HepG2 (cell line): ENCODE data around the gene DDX59. TPM values are rescaled to one million over a fixed set of nuclear protein-coding genes. Genes with fewer than 3 reads are reported as not detected.

Experiments
- ATAD3A ChIP-seq: sonication (generic); formaldehyde crosslinking; IDR thresholded peaks from 2 replicates; pipeline ENCODE4 v1.4.0; 2020; ENCODE audit warnings: missing genetic modification reagents
- FOXA3 ChIP-seq: IDR thresholded peaks from 2 replicates; pipeline ENCODE4 v1.6.1; 2016; ENCODE audit warnings: missing genetic modification reagents, missing compliant biosample characterization
- JUN ChIP-seq: sonication (generic); formaldehyde crosslinking; IDR thresholded peaks from 2 replicates; pipeline ENCODE4 v1.4.0; 2020; ENCODE audit warnings: mild to moderate bottlenecking, missing genetic modification reagents
- JUNB ChIP-seq: sonication (generic); formaldehyde crosslinking; IDR thresholded peaks from 2 replicates; pipeline ENCODE4 v1.8.0; 2022; ENCODE audit warnings: missing genetic modification reagents, mild to moderate bottlenecking, borderline replicate concordance
- MEF2D ChIP-seq: sonication (generic); formaldehyde crosslinking; IDR thresholded peaks from 2 replicates; pipeline ENCODE4 v1.5.1; 2020; ENCODE audit warnings: mild to moderate bottlenecking, missing genetic modification reagents
- MTA1 ChIP-seq: sonication (generic); formaldehyde crosslinking; IDR thresholded peaks from 2 replicates; pipeline ENCODE4 v1.4.0; 2020; ENCODE audit warnings: missing genetic modification reagents, mild to moderate bottlenecking, borderline replicate concordance
- MXI1 ChIP-seq: IDR thresholded peaks from 3 replicates; pipeline ENCODE4 v1.6.1; 2012; ENCODE audit warnings: low read depth, low read length, inconsistent platforms, borderline replicate concordance
- MYNN ChIP-seq: sonication (generic); formaldehyde crosslinking; IDR thresholded peaks from 2 replicates; pipeline ENCODE4 v1.4.0; 2020; ENCODE audit warnings: mild to moderate bottlenecking, low read depth, missing genetic modification reagents
- MZF1 ChIP-seq: sonication (generic); formaldehyde crosslinking; IDR thresholded peaks from 2 replicates; pipeline ENCODE4 v1.8.1; 2023; ENCODE audit warnings: mild to moderate bottlenecking, missing genetic modification reagents, borderline replicate concordance
- NFRKB ChIP-seq: fragments of 450-650 bp; IDR thresholded peaks from 2 replicates; pipeline ENCODE4 v1.6.1; 2017
- RBM22 ChIP-seq: fragments of 200-400 bp; formaldehyde crosslinking; optimal IDR thresholded peaks from 2 replicates; pipeline ENCODE3; 2017; ENCODE audit warnings: mild to moderate bottlenecking, low read length, moderate library complexity
- REPIN1 ChIP-seq: sonication (generic); formaldehyde crosslinking; IDR thresholded peaks from 2 replicates; pipeline ENCODE4 v1.8.0; 2022; ENCODE audit warnings: missing genetic modification reagents, low read depth, mild to moderate bottlenecking, borderline replicate concordance
- SALL2 ChIP-seq: sonication (generic); formaldehyde crosslinking; IDR thresholded peaks from 2 replicates; pipeline ENCODE4 v1.8.1; 2023; ENCODE audit warnings: mild to moderate bottlenecking, missing genetic modification reagents, inconsistent platforms
- SNAI1 ChIP-seq: sonication (generic); formaldehyde crosslinking; IDR thresholded peaks from 2 replicates; pipeline ENCODE4 v1.5.0; 2020; ENCODE audit warnings: mild to moderate bottlenecking, missing genetic modification reagents, borderline replicate concordance
- SRY ChIP-seq: sonication (generic); formaldehyde crosslinking; IDR thresholded peaks from 2 replicates; pipeline ENCODE4 v1.8.0; 2022; ENCODE audit warnings: mild to moderate bottlenecking, missing genetic modification reagents
- SSRP1 ChIP-seq: IDR thresholded peaks from 2 replicates; pipeline ENCODE4 v1.6.1; 2016; ENCODE audit warnings: control low read depth
- TAF15 ChIP-seq: fragments of 200-400 bp; formaldehyde crosslinking; IDR thresholded peaks from one replicate; pipeline ENCODE4 v1.6.1; 2018; ENCODE audit warnings: mild to moderate bottlenecking, low read depth, low read length; ENCODE audit not compliant: poor library complexity, severe bottlenecking
- ZBTB7A ChIP-seq: sonication (generic); formaldehyde crosslinking; IDR thresholded peaks from 2 replicates; pipeline ENCODE4 v1.8.0; 2022; ENCODE audit warnings: mild to moderate bottlenecking, missing genetic modification reagents
- ZFP82 ChIP-seq: sonication (generic); formaldehyde crosslinking; IDR thresholded peaks from 2 replicates; pipeline ENCODE4 v1.5.1; 2020; ENCODE audit warnings: mild to moderate bottlenecking, missing genetic modification reagents, borderline replicate concordance
- polyA plus RNA-seq, 8 experiments: library from polyadenylated mRNA; depleted of rRNA in 3 of 8; stranded (reverse) in 7 of 8; unstranded in 1 of 8; fragments of >200 nt; fragmentation: Illumina TruSeq in 4 of 8; extraction: Trizol in 4 of 8; gene quantifications; 2 replicates each; pipeline versions ENCODE4 v1.2.1 to v1.2.3, GENCODE V29; 2011 to 2016; ENCODE audit warnings: low read depth in 4 of 8, missing spikeins in 1 of 8, mixed read lengths in 1 of 8; ENCODE audit not compliant: insufficient read depth in 1 of 8
- total RNA-seq, 5 experiments: library from RNA; depleted of rRNA; stranded (reverse); fragments of >200 nt; fragmentation: Illumina TruSeq; extraction: Trizol; gene quantifications; 2 replicates each; pipeline ENCODE4 v1.2.3, GENCODE V29; 2016; ENCODE audit warnings: low read depth in 1 of 5
- TF ChIP-seq, protein P1 (sequence below): fragments of 450-650 bp; IDR thresholded peaks from 2 replicates; pipeline ENCODE4 v1.6.1; 2017; ENCODE audit warnings: mild to moderate bottlenecking
- TF ChIP-seq, protein P2 (sequence below): sonication (generic); formaldehyde crosslinking; IDR thresholded peaks from 2 replicates; pipeline ENCODE4 v1.4.0; 2020; ENCODE audit warnings: missing genetic modification reagents, borderline replicate concordance
- TF ChIP-seq, protein P3 (sequence below): IDR thresholded peaks from 2 replicates; pipeline ENCODE4 v1.6.1; 2016; ENCODE audit warnings: low read depth, borderline replicate concordance

Gene DDX59
- total and polyA plus RNA-seq, 2 of the 13 experiments (the other 11 are each of a cell fraction or from before 2014, with no cell fraction given), result 12.1 to 14.8 TPM

- TF ChIP-seq, protein P1, sequence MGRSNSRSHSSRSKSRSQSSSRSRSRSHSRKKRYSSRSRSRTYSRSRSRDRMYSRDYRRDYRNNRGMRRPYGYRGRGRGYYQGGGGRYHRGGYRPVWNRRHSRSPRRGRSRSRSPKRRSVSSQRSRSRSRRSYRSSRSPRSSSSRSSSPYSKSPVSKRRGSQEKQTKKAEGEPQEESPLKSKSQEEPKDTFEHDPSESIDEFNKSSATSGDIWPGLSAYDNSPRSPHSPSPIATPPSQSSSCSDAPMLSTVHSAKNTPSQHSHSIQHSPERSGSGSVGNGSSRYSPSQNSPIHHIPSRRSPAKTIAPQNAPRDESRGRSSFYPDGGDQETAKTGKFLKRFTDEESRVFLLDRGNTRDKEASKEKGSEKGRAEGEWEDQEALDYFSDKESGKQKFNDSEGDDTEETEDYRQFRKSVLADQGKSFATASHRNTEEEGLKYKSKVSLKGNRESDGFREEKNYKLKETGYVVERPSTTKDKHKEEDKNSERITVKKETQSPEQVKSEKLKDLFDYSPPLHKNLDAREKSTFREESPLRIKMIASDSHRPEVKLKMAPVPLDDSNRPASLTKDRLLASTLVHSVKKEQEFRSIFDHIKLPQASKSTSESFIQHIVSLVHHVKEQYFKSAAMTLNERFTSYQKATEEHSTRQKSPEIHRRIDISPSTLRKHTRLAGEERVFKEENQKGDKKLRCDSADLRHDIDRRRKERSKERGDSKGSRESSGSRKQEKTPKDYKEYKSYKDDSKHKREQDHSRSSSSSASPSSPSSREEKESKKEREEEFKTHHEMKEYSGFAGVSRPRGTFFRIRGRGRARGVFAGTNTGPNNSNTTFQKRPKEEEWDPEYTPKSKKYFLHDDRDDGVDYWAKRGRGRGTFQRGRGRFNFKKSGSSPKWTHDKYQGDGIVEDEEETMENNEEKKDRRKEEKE, result no peak
- TF ChIP-seq RBM22, result no peak
- no peak for TF ChIP-seq ATAD3A (CRISPR knock-in tag)
- TF ChIP-seq SNAI1 (CRISPR knock-in tag), result 0 out of 2 replicates have a peak, but pooled peaks have one; percentile 9
- TF ChIP-seq SALL2 (CRISPR knock-in tag), result no peak
- TF ChIP-seq JUN, result no peak
- peak; percentile 21; the same call in 1 of the 2 replicates for TF ChIP-seq MTA1 (CRISPR knock-in tag)
- no peak; the same call in 1 of the 2 replicates for TF ChIP-seq MEF2D (CRISPR knock-in tag)
- TF ChIP-seq ZBTB7A, result no peak
- TF ChIP-seq SSRP1, result no peak
- TF ChIP-seq REPIN1 (CRISPR knock-in tag), result peak; percentile 63; the same call in 1 of the 2 replicates
- TF ChIP-seq TAF15, result peak; percentile 91
- TF ChIP-seq MXI1, result peak; percentile 85; the same call in 1 of the 3 replicates
- 0 out of 2 replicates have a peak, but pooled peaks have one; percentile 27 for TF ChIP-seq FOXA3 (CRISPR knock-in tag)
- no peak for TF ChIP-seq MYNN (CRISPR knock-in tag)
- no peak for TF ChIP-seq MZF1 (CRISPR knock-in tag)
- TF ChIP-seq, protein P2, sequence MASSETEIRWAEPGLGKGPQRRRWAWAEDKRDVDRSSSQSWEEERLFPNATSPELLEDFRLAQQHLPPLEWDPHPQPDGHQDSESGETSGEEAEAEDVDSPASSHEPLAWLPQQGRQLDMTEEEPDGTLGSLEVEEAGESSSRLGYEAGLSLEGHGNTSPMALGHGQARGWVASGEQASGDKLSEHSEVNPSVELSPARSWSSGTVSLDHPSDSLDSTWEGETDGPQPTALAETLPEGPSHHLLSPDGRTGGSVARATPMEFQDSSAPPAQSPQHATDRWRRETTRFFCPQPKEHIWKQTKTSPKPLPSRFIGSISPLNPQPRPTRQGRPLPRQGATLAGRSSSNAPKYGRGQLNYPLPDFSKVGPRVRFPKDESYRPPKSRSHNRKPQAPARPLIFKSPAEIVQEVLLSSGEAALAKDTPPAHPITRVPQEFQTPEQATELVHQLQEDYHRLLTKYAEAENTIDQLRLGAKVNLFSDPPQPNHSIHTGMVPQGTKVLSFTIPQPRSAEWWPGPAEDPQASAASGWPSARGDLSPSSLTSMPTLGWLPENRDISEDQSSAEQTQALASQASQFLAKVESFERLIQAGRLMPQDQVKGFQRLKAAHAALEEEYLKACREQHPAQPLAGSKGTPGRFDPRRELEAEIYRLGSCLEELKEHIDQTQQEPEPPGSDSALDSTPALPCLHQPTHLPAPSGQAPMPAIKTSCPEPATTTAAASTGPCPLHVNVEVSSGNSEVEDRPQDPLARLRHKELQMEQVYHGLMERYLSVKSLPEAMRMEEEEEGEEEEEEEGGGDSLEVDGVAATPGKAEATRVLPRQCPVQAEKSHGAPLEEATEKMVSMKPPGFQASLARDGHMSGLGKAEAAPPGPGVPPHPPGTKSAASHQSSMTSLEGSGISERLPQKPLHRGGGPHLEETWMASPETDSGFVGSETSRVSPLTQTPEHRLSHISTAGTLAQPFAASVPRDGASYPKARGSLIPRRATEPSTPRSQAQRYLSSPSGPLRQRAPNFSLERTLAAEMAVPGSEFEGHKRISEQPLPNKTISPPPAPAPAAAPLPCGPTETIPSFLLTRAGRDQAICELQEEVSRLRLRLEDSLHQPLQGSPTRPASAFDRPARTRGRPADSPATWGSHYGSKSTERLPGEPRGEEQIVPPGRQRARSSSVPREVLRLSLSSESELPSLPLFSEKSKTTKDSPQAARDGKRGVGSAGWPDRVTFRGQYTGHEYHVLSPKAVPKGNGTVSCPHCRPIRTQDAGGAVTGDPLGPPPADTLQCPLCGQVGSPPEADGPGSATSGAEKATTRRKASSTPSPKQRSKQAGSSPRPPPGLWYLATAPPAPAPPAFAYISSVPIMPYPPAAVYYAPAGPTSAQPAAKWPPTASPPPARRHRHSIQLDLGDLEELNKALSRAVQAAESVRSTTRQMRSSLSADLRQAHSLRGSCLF (CRISPR knock-in tag), result no peak
- no peak for TF ChIP-seq ZFP82
- TF ChIP-seq NFRKB, result no peak
- peak; percentile 50; the same call in 1 of the 2 replicates for TF ChIP-seq SRY (CRISPR knock-in tag)
- TF ChIP-seq JUNB, result no peak; the same call in 1 of the 2 replicates
- TF ChIP-seq, protein P3, sequence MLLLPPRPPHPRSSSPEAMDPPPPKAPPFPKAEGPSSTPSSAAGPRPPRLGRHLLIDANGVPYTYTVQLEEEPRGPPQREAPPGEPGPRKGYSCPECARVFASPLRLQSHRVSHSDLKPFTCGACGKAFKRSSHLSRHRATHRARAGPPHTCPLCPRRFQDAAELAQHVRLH (CRISPR knock-in tag), result peak; percentile 63; the same call in 1 of the 2 replicates
These were observed 49.2 kb downstream of the DDX59 start, which contains the start of gene KIF14 (continued) for GRCh38 chr1:200620273-200621131.
